ENCODE data around the gene SUSD3. TPM values are rescaled to one million over a fixed set of nuclear protein-coding genes. Genes with fewer than 3 reads are reported as not detected.

Gene SUSD3
- total RNA-seq, 2 experiments from 2014 or later, result 33.9 to 35.6 TPM

DNA sequence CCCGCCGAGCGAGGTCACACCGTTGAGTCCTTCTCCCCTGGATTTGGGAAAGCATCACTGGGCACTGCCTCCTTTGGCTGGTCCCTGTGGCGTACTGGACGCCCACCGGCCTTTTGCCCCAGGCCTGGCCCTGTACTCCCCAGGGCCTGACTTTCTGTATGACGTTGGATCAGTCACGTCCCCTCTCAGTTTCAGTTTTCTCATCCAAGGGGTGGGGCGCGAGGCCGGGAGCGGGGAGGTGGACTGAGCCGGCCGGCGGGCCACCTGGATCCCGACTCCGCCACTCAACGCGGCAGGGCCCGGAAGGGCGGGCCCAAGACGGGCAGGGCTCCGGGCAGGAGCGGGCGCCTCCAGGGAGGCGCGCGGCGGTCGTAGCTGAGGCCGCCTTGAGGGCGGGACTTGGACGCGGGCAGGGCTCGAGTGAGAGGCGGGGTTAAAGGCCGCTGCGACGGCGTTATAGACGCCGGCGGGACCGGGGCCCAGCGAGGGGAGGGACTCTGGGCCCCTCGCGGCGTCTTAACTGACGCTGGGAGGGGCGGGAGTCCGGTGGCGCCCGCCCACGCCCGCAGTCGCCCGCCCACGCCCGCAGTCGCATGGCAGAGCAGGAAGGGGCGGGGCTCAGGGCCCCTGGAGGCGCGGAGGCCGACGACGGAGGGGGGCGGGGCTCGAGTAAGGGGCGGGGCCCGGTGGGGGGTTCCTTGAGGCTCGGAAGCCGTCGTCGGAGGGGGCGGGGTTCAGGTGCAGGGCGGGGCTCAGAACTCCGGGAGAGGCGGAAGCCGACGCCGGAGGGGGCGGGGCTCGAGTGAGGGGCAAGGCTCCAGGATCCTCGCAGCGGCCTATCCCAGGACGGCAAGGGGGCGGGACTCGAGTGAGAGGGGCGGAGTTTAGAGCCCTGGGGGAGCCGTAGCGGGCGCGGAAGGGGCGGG, 37.0 kb downstream of the SUSD3 start:
- CTCF ChIA-PET, result interaction anchor here (1.1 to 3.9 kb wide), 5 partner anchors 12 to 109 kb away, joined by 3 to 22 read pairs (median 4); no protein-coding TSS in a partner anchor
- no peaks in the 10 kb centered on the region for H3K9me3 Mint-ChIP-seq

DNA sequence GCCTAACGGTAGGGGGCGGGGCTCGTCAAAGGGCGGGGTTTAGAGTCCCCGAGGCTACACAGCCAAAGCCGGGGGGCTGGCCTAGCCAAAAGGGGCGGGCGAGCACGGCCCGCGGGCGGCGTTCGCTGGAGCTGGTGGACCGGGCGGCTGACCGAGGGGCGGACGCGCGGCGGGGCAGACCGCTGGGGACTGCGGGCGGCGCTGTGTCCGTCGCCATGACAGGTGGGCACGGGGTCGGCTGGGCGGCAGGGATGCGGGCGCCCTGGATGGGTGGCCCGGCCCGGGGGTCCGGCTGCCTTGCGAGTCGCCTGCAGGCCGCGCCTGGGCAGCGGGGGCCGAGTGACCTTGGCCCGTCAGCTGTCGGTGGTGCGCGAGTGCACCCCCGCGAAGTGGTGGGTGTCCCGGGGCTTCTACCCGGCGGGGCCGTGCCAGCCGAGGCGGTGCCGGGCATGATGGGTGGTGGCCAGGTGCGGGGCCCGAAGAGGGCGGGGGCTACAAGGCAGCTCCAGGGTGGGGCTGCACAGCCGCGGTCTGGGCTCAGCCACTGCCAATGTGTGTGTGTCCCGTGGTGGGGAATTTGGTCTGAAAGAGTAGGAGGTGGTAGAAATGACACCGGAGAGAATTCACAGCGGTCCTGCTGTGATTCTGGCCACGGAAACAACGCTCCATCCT, 37.8 kb downstream of the SUSD3 start, which contains the start of gene CARD19:
CARD19 (plus strand) TSS at position 87 of the 672 bp plus-strand sequence; CDS start at position 216, 129 bp downstream.
- Mint-ChIP-seq H3K27ac (peak within 1 kb of the TSS; percentile 99), H3K9me3 (no peaks in the 10 kb centered on the region), H3K4me1 (ENCODE audit: low read depth) (peaks cover 77% of the 10 kb centered on the region), H3K27me3 (no peaks in the 10 kb centered on the region), H3K36me3 (ENCODE audit: low read depth) (peaks cover 20% of the 10 kb centered on the region), H3K4me3 (peak within 1 kb of the TSS; percentile 95)
- Histone ChIP-seq H3K27me3 (ENCODE audit: control insufficient read depth in 1 of 2, insufficient read depth in 2 of 2, low read length in 2 of 2) (no peaks in the 10 kb centered on the region), H3K4me1 (ENCODE audit: insufficient read depth, low read length) (peaks cover 75% of the 10 kb centered on the region), H3K4me3 (ENCODE audit: low read length) (peak within 1 kb of the TSS; percentile 64), H3K36me3 (ENCODE audit: insufficient read depth, low read length) (no peaks in the 10 kb centered on the region), H3K27ac (ENCODE audit: low read depth in 1 of 2, low read length in 2 of 2) (peak within 1 kb of the TSS; percentile 94 to 95), H3K9me3 (ENCODE audit: control insufficient read depth in 1 of 2, insufficient read depth in 1 of 2, low read length in 2 of 2) (peaks cover 0 to 8% of the 10 kb centered on the region in 2 experiments)
- CTCF ChIA-PET, result interaction anchor here (1.1 to 3.9 kb wide), 5 partner anchors 11 to 109 kb away, joined by 3 to 22 read pairs (median 4); no protein-coding TSS in a partner anchor
- POLR2A ChIA-PET, result interaction anchor here (0.6 to 4.6 kb wide), 17 partner anchors 10 to 142 kb away, joined by 3 to 35 read pairs (median 10); partner anchors contain the start of gene NINJ1
- intact Hi-C loops (cut with DNase I, micrococcal nuclease), result loop anchor here (1.0 to 5.0 kb wide), 5 partner anchors 39 to 357 kb away; partner anchors contain the start of genes NINJ1 (in 2 of the 2), BICD2 (in 1 of the 2) and FAM120AOS (in 1 of the 2)
- ATAC-seq (ENCODE audit: poor library complexity) (no peak), DNase-seq (peak in 11 of 14 experiments; percentile 32 to 83 (median 53))
- TF ChIP-seq, protein P1, sequence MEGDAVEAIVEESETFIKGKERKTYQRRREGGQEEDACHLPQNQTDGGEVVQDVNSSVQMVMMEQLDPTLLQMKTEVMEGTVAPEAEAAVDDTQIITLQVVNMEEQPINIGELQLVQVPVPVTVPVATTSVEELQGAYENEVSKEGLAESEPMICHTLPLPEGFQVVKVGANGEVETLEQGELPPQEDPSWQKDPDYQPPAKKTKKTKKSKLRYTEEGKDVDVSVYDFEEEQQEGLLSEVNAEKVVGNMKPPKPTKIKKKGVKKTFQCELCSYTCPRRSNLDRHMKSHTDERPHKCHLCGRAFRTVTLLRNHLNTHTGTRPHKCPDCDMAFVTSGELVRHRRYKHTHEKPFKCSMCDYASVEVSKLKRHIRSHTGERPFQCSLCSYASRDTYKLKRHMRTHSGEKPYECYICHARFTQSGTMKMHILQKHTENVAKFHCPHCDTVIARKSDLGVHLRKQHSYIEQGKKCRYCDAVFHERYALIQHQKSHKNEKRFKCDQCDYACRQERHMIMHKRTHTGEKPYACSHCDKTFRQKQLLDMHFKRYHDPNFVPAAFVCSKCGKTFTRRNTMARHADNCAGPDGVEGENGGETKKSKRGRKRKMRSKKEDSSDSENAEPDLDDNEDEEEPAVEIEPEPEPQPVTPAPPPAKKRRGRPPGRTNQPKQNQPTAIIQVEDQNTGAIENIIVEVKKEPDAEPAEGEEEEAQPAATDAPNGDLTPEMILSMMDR (IDR thresholded peaks at IDR 0.05), result no peak

More for the DNA sequence above, 37.0 kb downstream of the SUSD3 start:
- intact Hi-C loops (cut with DNase I, micrococcal nuclease), result loop anchor here (1.0 to 5.0 kb wide), 7 partner anchors 31 to 357 kb away; partner anchors contain the start of genes NINJ1 (in 2 of the 2), BICD2 (in 1 of the 2) and FAM120AOS (in 1 of the 2)
- no peaks in the 10 kb centered on the region for H3K27me3 Mint-ChIP-seq
- H3K27me3 ChIP-seq (ENCODE audit: control insufficient read depth in 1 of 2, insufficient read depth in 2 of 2, low read length in 2 of 2), result no peaks in the 10 kb centered on the region
- peak overlapping the region; percentile 95 for H3K4me3 Mint-ChIP-seq
- no peaks in the 10 kb centered on the region for H3K36me3 ChIP-seq (ENCODE audit: insufficient read depth, low read length)
- peak overlapping the region; percentile 99 for H3K27ac Mint-ChIP-seq
- H3K4me3 ChIP-seq (ENCODE audit: low read length), result peak overlapping the region; percentile 62
- DNase-seq (peak; percentile 100), ATAC-seq (ENCODE audit: poor library complexity) (peak; percentile 81)
- peaks cover 78% of the 10 kb centered on the region for H3K4me1 Mint-ChIP-seq (ENCODE audit: low read depth)
- H3K27ac ChIP-seq (ENCODE audit: low read depth in 1 of 2, low read length in 2 of 2), result peak overlapping the region; percentile 94 to 95
- POLR2A ChIA-PET, result interaction anchor here (0.8 to 4.6 kb wide), 23 partner anchors 8 to 470 kb away, joined by 3 to 35 read pairs (median 5); partner anchors contain the start of gene NINJ1
- H3K4me1 ChIP-seq (ENCODE audit: insufficient read depth, low read length), result peaks cover 75% of the 10 kb centered on the region
- H3K9me3 ChIP-seq (ENCODE audit: control insufficient read depth in 1 of 2, insufficient read depth in 1 of 2, low read length in 2 of 2), result peaks cover 0 to 12% of the 10 kb centered on the region in 2 experiments
- TF ChIP-seq, protein P1 (IDR thresholded peaks at IDR 0.05), result no peak
- H3K36me3 Mint-ChIP-seq (ENCODE audit: low read depth), result peaks cover 21% of the 10 kb centered on the region

All from CD4-positive, alpha-beta T cell (primary cell).